NK-92 (cell line): ENCODE measurements around the gene RADIL.

Experiments
- DNase-seq: peaks from one replicate; lab custom pipeline; 2025; ENCODE audit not compliant: unreplicated experiment; lab: John Stamatoyannopoulos, UW

RADIL gene

GRCh38 chr7:4783292-4783652 lies 100.2 kb downstream of the RADIL start:
- no peak for DNase-seq

GRCh38 chr7:4782333-4783291 lies 100.9 kb downstream of the RADIL start:
- no peak for DNase-seq

- DNase-seq: no peak
Measured at GRCh38 chr7:4781366-4782069, 102.0 kb downstream of the RADIL start.

- DNase-seq: no peak
Measured at GRCh38 chr7:4779118-4779517, 104.4 kb downstream of the RADIL start.

GRCh38 chr7:4775848-4776623 lies 107.5 kb downstream of the RADIL start:
- no peak for DNase-seq

- DNase-seq: peak; percentile 73
Measured at GRCh38 chr7:4775250-4775847, 108.2 kb downstream of the RADIL start, which contains the start of gene AP5Z1. Gene AP5Z1 (plus strand): TSS chr7:4775623. CDS start chr7:4775716, 93 bp downstream.

- no peak for DNase-seq
Measured at GRCh38 chr7:4774658-4775249, 108.8 kb downstream of the RADIL start.

GRCh38 chr7:4774007-4774406 lies 109.5 kb downstream of the RADIL start:
- no peak for DNase-seq

GRCh38 chr7:4772306-4772705 lies 111.2 kb downstream of the RADIL start:
- DNase-seq: no peak

GRCh38 chr7:4771737-4772136 lies 111.8 kb downstream of the RADIL start:
- DNase-seq: no peak

GRCh38 chr7:4770886-4771285 lies 112.6 kb downstream of the RADIL start:
- no peak for DNase-seq

GRCh38 chr7:4769761-4770160 lies 113.8 kb downstream of the RADIL start:
- no peak for DNase-seq

- DNase-seq: no peak
Measured at GRCh38 chr7:4768597-4769569, 114.6 kb downstream of the RADIL start.

- no peak for DNase-seq
Measured at GRCh38 chr7:4766666-4767519, 116.6 kb downstream of the RADIL start.

- no peak for DNase-seq
Measured at GRCh38 chr7:4765776-4766490, 117.6 kb downstream of the RADIL start.

- no peak for DNase-seq
Measured at GRCh38 chr7:4764402-4765007, 119.0 kb downstream of the RADIL start.

- no peak for DNase-seq
Measured at GRCh38 chr7:4763794-4764185, 119.7 kb downstream of the RADIL start.
